HepG2 (cell line): ENCODE results near the gene SPIN1. TPM values are rescaled to one million over a fixed set of nuclear protein-coding genes. Genes with fewer than 3 reads are reported as not detected.

Source experiments
- ELF3 ChIP-seq: IDR thresholded peaks from 2 replicates; pipeline ENCODE4 v1.6.1; 2016; ENCODE audit warnings: missing genetic modification reagents, missing compliant biosample characterization
- EP300 ChIP-seq, 3 experiments: sonication (generic) in 1 of 3; formaldehyde crosslinking in 1 of 3; IDR thresholded peaks; 2 replicates each; pipeline versions ENCODE4 v1.5.1 to v1.6.1; 2011 to 2020; ENCODE audit warnings: low read depth in 2 of 3, low read length in 2 of 3, borderline replicate concordance in 1 of 3, improper control_type of control experiment in 1 of 3, mild to moderate bottlenecking in 1 of 3, missing genetic modification reagents in 1 of 3, moderate library complexity in 1 of 3
- HNRNPUL1 ChIP-seq: fragments of 200-400 bp; formaldehyde crosslinking; IDR thresholded peaks from 2 replicates; pipeline ENCODE4 v1.6.1; 2017; ENCODE audit warnings: low read depth, mild to moderate bottlenecking, low read length, moderate library complexity
- KAT8 ChIP-seq: IDR thresholded peaks from 2 replicates; pipeline ENCODE4 v1.6.1; 2016; ENCODE audit warnings: missing genetic modification reagents, missing compliant biosample characterization
- MYPOP ChIP-seq: sonication (generic); formaldehyde crosslinking; IDR thresholded peaks from 2 replicates; pipeline ENCODE4 v1.8.1; 2023; ENCODE audit warnings: mild to moderate bottlenecking, moderate library complexity, missing genetic modification reagents
- NFE2 ChIP-seq: sonication (generic); formaldehyde crosslinking; IDR thresholded peaks from 2 replicates; pipeline ENCODE4 v1.4.0; 2020; ENCODE audit warnings: missing genetic modification reagents
- NFKBIZ ChIP-seq: IDR thresholded peaks from 2 replicates; pipeline ENCODE4 v1.6.1; 2018; ENCODE audit warnings: missing genetic modification reagents, missing compliant biosample characterization
- NFYC ChIP-seq: IDR thresholded peaks from 2 replicates; pipeline ENCODE4 v1.6.1; 2016; ENCODE audit warnings: missing genetic modification reagents, missing compliant biosample characterization
- PLRG1 ChIP-seq: fragments of 450-650 bp; conservative IDR thresholded peaks from 2 replicates; pipeline ENCODE4 v1.6.1; 2016
- RXRA ChIP-seq: sonication (generic); formaldehyde crosslinking; IDR thresholded peaks from 2 replicates; pipeline ENCODE4 v1.5.1; 2020; ENCODE audit warnings: missing genetic modification reagents
- SALL2 ChIP-seq: sonication (generic); formaldehyde crosslinking; IDR thresholded peaks from 2 replicates; pipeline ENCODE4 v1.8.1; 2023; ENCODE audit warnings: mild to moderate bottlenecking, missing genetic modification reagents, inconsistent platforms
- SETDB1 ChIP-seq: sonication (generic); formaldehyde crosslinking; IDR thresholded peaks from 2 replicates; pipeline ENCODE4 v1.5.1; 2020; ENCODE audit warnings: missing genetic modification reagents, mild to moderate bottlenecking, borderline replicate concordance
- SRSF9 ChIP-seq: fragments of 200-400 bp; formaldehyde crosslinking; IDR thresholded peaks from 2 replicates; pipeline ENCODE4 v1.6.1; 2018; ENCODE audit warnings: borderline replicate concordance, mild to moderate bottlenecking, low read depth, low read length; ENCODE audit not compliant: insufficient read depth, poor library complexity, severe bottlenecking
- ZBTB38 ChIP-seq: sonication (generic); formaldehyde crosslinking; IDR thresholded peaks from 2 replicates; pipeline ENCODE4 v1.5.1; 2020; ENCODE audit warnings: mild to moderate bottlenecking, missing genetic modification reagents
- ZBTB43 ChIP-seq: sonication (generic); formaldehyde crosslinking; conservative IDR thresholded peaks from 2 replicates; pipeline ENCODE4 v1.4.0; 2020; ENCODE audit warnings: missing genetic modification reagents
- ZNF251 ChIP-seq: sonication (generic); formaldehyde crosslinking; IDR thresholded peaks from 2 replicates; pipeline ENCODE4 v1.9.0; 2021; ENCODE audit warnings: mild to moderate bottlenecking, missing genetic modification reagents
- ZNF337 ChIP-seq: sonication (generic); formaldehyde crosslinking; IDR thresholded peaks from 2 replicates; pipeline ENCODE4 v1.5.1; 2020; ENCODE audit warnings: missing genetic modification reagents, low read depth, mild to moderate bottlenecking, borderline replicate concordance
- ZNF562 ChIP-seq: sonication (generic); formaldehyde crosslinking; IDR thresholded peaks from 2 replicates; pipeline ENCODE4 v1.8.0; 2022; ENCODE audit warnings: missing genetic modification reagents, borderline replicate concordance
- polyA plus RNA-seq, 8 experiments: library from polyadenylated mRNA; depleted of rRNA in 3 of 8; stranded (reverse) in 7 of 8; unstranded in 1 of 8; fragments of >200 nt; fragmentation: Illumina TruSeq in 4 of 8; extraction: Trizol in 4 of 8; gene quantifications; 2 replicates each; pipeline versions ENCODE4 v1.2.1 to v1.2.3, GENCODE V29; 2011 to 2016; ENCODE audit warnings: low read depth in 4 of 8, missing spikeins in 1 of 8, mixed read lengths in 1 of 8; ENCODE audit not compliant: insufficient read depth in 1 of 8
- total RNA-seq, 5 experiments: library from RNA; depleted of rRNA; stranded (reverse); fragments of >200 nt; fragmentation: Illumina TruSeq; extraction: Trizol; gene quantifications; 2 replicates each; pipeline ENCODE4 v1.2.3, GENCODE V29; 2016; ENCODE audit warnings: low read depth in 1 of 5
- TF ChIP-seq, protein P1 (sequence below): sonication (generic); formaldehyde crosslinking; IDR thresholded peaks from 2 replicates; pipeline ENCODE4 v1.4.0; 2020; ENCODE audit warnings: missing genetic modification reagents, borderline replicate concordance
- TF ChIP-seq, protein P2 (sequence below): sonication (generic); formaldehyde crosslinking; IDR thresholded peaks from 2 replicates; pipeline ENCODE4; 2020; ENCODE audit warnings: missing genetic modification reagents, mild to moderate bottlenecking, borderline replicate concordance
- TF ChIP-seq, protein P3 (sequence below): sonication (generic); formaldehyde crosslinking; IDR thresholded peaks from 2 replicates; pipeline ENCODE4 v1.8.0; 2022; ENCODE audit warnings: missing genetic modification reagents, mild to moderate bottlenecking, borderline replicate concordance

SPIN1 gene
- total and polyA plus RNA-seq, 2 of the 13 experiments (the other 11 are each of a cell fraction or from before 2014, with no cell fraction given): 20.0 to 24.3 TPM

- no peak for TF ChIP-seq ZNF562
- TF ChIP-seq SRSF9: no peak
- no peak for TF ChIP-seq ZBTB43 (CRISPR knock-in tag)
- TF ChIP-seq NFYC (CRISPR knock-in tag): no peak
- no peak for TF ChIP-seq MYPOP (CRISPR knock-in tag)
- no peak for TF ChIP-seq SALL2 (CRISPR knock-in tag)
- TF ChIP-seq PLRG1: no peak
- no peak for TF ChIP-seq ELF3
- TF ChIP-seq, protein P1, sequence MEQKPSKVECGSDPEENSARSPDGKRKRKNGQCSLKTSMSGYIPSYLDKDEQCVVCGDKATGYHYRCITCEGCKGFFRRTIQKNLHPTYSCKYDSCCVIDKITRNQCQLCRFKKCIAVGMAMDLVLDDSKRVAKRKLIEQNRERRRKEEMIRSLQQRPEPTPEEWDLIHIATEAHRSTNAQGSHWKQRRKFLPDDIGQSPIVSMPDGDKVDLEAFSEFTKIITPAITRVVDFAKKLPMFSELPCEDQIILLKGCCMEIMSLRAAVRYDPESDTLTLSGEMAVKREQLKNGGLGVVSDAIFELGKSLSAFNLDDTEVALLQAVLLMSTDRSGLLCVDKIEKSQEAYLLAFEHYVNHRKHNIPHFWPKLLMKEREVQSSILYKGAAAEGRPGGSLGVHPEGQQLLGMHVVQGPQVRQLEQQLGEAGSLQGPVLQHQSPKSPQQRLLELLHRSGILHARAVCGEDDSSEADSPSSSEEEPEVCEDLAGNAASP (CRISPR knock-in tag): no peak
- TF ChIP-seq KAT8 (CRISPR knock-in tag): no peak
- no peak for TF ChIP-seq SETDB1 (CRISPR knock-in tag)
- TF ChIP-seq NFKBIZ: no peak
- TF ChIP-seq, protein P2, sequence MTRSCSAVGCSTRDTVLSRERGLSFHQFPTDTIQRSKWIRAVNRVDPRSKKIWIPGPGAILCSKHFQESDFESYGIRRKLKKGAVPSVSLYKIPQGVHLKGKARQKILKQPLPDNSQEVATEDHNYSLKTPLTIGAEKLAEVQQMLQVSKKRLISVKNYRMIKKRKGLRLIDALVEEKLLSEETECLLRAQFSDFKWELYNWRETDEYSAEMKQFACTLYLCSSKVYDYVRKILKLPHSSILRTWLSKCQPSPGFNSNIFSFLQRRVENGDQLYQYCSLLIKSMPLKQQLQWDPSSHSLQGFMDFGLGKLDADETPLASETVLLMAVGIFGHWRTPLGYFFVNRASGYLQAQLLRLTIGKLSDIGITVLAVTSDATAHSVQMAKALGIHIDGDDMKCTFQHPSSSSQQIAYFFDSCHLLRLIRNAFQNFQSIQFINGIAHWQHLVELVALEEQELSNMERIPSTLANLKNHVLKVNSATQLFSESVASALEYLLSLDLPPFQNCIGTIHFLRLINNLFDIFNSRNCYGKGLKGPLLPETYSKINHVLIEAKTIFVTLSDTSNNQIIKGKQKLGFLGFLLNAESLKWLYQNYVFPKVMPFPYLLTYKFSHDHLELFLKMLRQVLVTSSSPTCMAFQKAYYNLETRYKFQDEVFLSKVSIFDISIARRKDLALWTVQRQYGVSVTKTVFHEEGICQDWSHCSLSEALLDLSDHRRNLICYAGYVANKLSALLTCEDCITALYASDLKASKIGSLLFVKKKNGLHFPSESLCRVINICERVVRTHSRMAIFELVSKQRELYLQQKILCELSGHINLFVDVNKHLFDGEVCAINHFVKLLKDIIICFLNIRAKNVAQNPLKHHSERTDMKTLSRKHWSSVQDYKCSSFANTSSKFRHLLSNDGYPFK (CRISPR knock-in tag): no peak
- TF ChIP-seq HNRNPUL1: no peak
- no peak for TF ChIP-seq ZNF251
- TF ChIP-seq NFE2: no peak
- no peak for TF ChIP-seq RXRA (CRISPR knock-in tag)
- TF ChIP-seq ZNF337 (CRISPR knock-in tag): no peak
- peak in 1 of 2 experiments; percentile 31; a peak in 2 of 4 replicates for TF ChIP-seq EP300 (IDR thresholded peaks at IDR 0.05; ENCODE audit: low read depth in 2 of 2, low read length in 2 of 2)
- TF ChIP-seq EP300 (CRISPR knock-in tag; IDR thresholded peaks at IDR 0.05; ENCODE audit: borderline replicate concordance): no peak
- no peak; the same call in 1 of the 2 replicates for TF ChIP-seq ZBTB38 (CRISPR knock-in tag)
- TF ChIP-seq, protein P3, sequence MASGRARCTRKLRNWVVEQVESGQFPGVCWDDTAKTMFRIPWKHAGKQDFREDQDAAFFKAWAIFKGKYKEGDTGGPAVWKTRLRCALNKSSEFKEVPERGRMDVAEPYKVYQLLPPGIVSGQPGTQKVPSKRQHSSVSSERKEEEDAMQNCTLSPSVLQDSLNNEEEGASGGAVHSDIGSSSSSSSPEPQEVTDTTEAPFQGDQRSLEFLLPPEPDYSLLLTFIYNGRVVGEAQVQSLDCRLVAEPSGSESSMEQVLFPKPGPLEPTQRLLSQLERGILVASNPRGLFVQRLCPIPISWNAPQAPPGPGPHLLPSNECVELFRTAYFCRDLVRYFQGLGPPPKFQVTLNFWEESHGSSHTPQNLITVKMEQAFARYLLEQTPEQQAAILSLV (CRISPR knock-in tag): no peak
These were observed 49.2 kb downstream of the SPIN1 start (continued) for GRCh38 chr9:88437210-88438146.
